Measurements from ENCODE around the gene CDC20B. TPM values are rescaled to one million over a fixed set of nuclear protein-coding genes. Genes with fewer than 3 reads are reported as not detected.

The CDC20B gene
- total RNA-seq, 1 experiment from 2014 or later: not detected

Other genes with a start within 250 kb of the CDC20B start
- gene ESM1, start 187.6 kb downstream of the CDC20B start, total RNA-seq (2014; rRNA removed): 0.98 and 6.7 TPM in 2 replicates
- not detected in 2 replicates for gene GZMK, start 148.9 kb downstream of the CDC20B start, total RNA-seq (2014; rRNA removed)
- gene GZMA, start 70.5 kb downstream of the CDC20B start, total RNA-seq (2014; rRNA removed): not detected in 2 replicates
- gene GPX8, start 13.0 kb downstream of the CDC20B start, total RNA-seq (2014; rRNA removed): 129 and 135 TPM in 2 replicates
- 0.29 and 0.38 TPM in 2 replicates for gene MCIDAS, start 54.1 kb upstream of the CDC20B start, total RNA-seq (2014; rRNA removed)
- 0.23 and 0.32 TPM in 2 replicates for gene CCNO, start 60.4 kb upstream of the CDC20B start, total RNA-seq (2014; rRNA removed)
- 37.8 and 40.3 TPM in 2 replicates for gene DHX29, start 134.5 kb upstream of the CDC20B start, total RNA-seq (2014; rRNA removed)
- 110 and 115 TPM in 2 replicates for gene MTREX, start 134.8 kb upstream of the CDC20B start, total RNA-seq (2014; rRNA removed)

Data from LHCN-M2 (cell line).